Left hindlimb (tissue), 1 donor: ENCODE measurements around the gene CCL5.
"Not testable (repeated sequence)": the region's sequence is repeated elsewhere in the genome, so short reads cannot be mapped to it uniquely, and the experiment has no call there.

Experiments used
- DNase-seq: peaks from one replicate; pipeline ENCODE4 v3.0.0-alpha.2; 2018

The CCL5 gene

GRCh38 chr17:35898283-35899070, 18.3 kb upstream of the CCL5 start:
- no peak for DNase-seq

GRCh38 chr17:35897772-35898171, 17.6 kb upstream of the CCL5 start:
- DNase-seq, result not testable (repeated sequence)

GRCh38 chr17:35895636-35896587, 15.8 kb upstream of the CCL5 start:
- no peak for DNase-seq

- DNase-seq, result no peak
Measured at GRCh38 chr17:35894206-35894605, 14.0 kb upstream of the CCL5 start.

GRCh38 chr17:35893751-35894150, 13.6 kb upstream of the CCL5 start:
- no peak for DNase-seq

- no peak for DNase-seq
Measured at GRCh38 chr17:35892091-35893035, 12.2 kb upstream of the CCL5 start.

- DNase-seq, result no peak
Measured at GRCh38 chr17:35891269-35891668, 11.1 kb upstream of the CCL5 start.

GRCh38 chr17:35890774-35891155, 10.6 kb upstream of the CCL5 start:
- DNase-seq, result no peak

GRCh38 chr17:35889818-35890773, 9.9 kb upstream of the CCL5 start:
- no peak for DNase-seq

GRCh38 chr17:35889241-35889640, 9.1 kb upstream of the CCL5 start:
- DNase-seq, result no peak

GRCh38 chr17:35878361-35878760, 1.8 kb downstream of the CCL5 start:
- no peak for DNase-seq

GRCh38 chr17:35877345-35878029, 2.7 kb downstream of the CCL5 start:
- DNase-seq, result no peak

- no peak for DNase-seq
Measured at GRCh38 chr17:35876534-35876933, 3.6 kb downstream of the CCL5 start.

GRCh38 chr17:35875800-35876139, 4.4 kb downstream of the CCL5 start:
- DNase-seq, result no peak

- DNase-seq, result no peak
Measured at GRCh38 chr17:35875072-35875799, 4.9 kb downstream of the CCL5 start.

GRCh38 chr17:35872196-35872980, 7.8 kb downstream of the CCL5 start:
- DNase-seq, result no peak

- no peak for DNase-seq
Measured at GRCh38 chr17:35870906-35871819, 9.0 kb downstream of the CCL5 start.

- DNase-seq, result no peak
Measured at GRCh38 chr17:35868737-35869136, 11.4 kb downstream of the CCL5 start, which contains the start of gene HEATR9. HEATR9 (minus strand) TSS chr17:35868891; CDS start chr17:35868742, 149 bp downstream.
